CD4-positive, alpha-beta T cell (primary cell): ENCODE data around the gene SLC43A1. TPM values are rescaled to one million over a fixed set of nuclear protein-coding genes. Genes with fewer than 3 reads are reported as not detected.

Source experiments
- ATAC-seq: fragments of 200-7000 bp; cut with Tn5 transposase; one replicate; pipeline ENCODE4 v1.10.0; 2022; ENCODE audit warnings: mild to moderate bottlenecking; ENCODE audit not compliant: poor library complexity
- CTCF ChIA-PET: fragments of 350-600 bp; sonication (Branson Sonifier 250); formaldehyde crosslinking; loops from one replicate; lab custom pipeline; 2021; ENCODE audit warnings: antibody characterized with exemption, inconsistent platforms; lab: Charles Lee
- POLR2A ChIA-PET: fragments of 350-600 bp; sonication (Branson Sonifier 250); formaldehyde crosslinking; loops from one replicate; lab custom pipeline; 2021; ENCODE audit warnings: antibody characterized with exemption, inconsistent platforms; lab: Charles Lee
- DNase-seq, 14 experiments: peaks; one replicate each; pipeline ENCODE4 v3.0.0-alpha.2; 2013 to 2020; ENCODE audit warnings: mixed read lengths in 2 of 14
- H3K27ac ChIP-seq, 2 donors: one replicate each; pipeline versions ENCODE4 v1.5.1 to v1.7.0; 2013; ENCODE audit warnings: low read length in 2 of 2, low read depth in 1 of 2, mild to moderate bottlenecking in 1 of 2
- H3K27me3 ChIP-seq, 2 experiments: 1 replicate in 1 of 2; 2 replicates in 1 of 2; pipeline versions ENCODE4 v1.6.1 to v1.7.0; 2013; ENCODE audit warnings: low read length in 2 of 2, control low read depth in 1 of 2, mild to moderate bottlenecking in 1 of 2, moderate library complexity in 1 of 2; ENCODE audit not compliant: insufficient read depth in 2 of 2, control insufficient read depth in 1 of 2
- H3K36me3 ChIP-seq: one replicate; pipeline ENCODE4 v1.6.1; 2013; ENCODE audit warnings: low read length, control low read depth; ENCODE audit not compliant: insufficient read depth
- H3K4me1 ChIP-seq: one replicate; pipeline ENCODE4 v1.6.1; 2013; ENCODE audit warnings: low read length, control low read depth; ENCODE audit not compliant: insufficient read depth
- H3K4me3 ChIP-seq: one replicate; pipeline ENCODE4 v1.5.1; 2013; ENCODE audit warnings: mild to moderate bottlenecking, low read length, moderate library complexity
- H3K9me3 ChIP-seq, 2 experiments: 1 replicate in 1 of 2; 2 replicates in 1 of 2; pipeline versions ENCODE4 v1.6.1 to v1.7.0; 2013; ENCODE audit warnings: low read length in 2 of 2, mild to moderate bottlenecking in 2 of 2, control low read depth in 1 of 2, moderate library complexity in 1 of 2; ENCODE audit not compliant: control insufficient read depth in 1 of 2, insufficient read depth in 1 of 2
- H3K27ac Mint-ChIP-seq: one replicate; pipeline ENCODE4 v1.8.0; 2020; ENCODE audit warnings: mixed read lengths
- H3K27me3 Mint-ChIP-seq: one replicate; pipeline ENCODE4 v1.8.0; 2021; ENCODE audit warnings: mixed read lengths
- H3K36me3 Mint-ChIP-seq: one replicate; pipeline ENCODE4 v1.8.0; 2021; ENCODE audit warnings: low read depth, mixed read lengths
- H3K4me1 Mint-ChIP-seq: one replicate; pipeline ENCODE4 v1.8.0; 2021; ENCODE audit warnings: low read depth, mixed read lengths
- H3K4me3 Mint-ChIP-seq: one replicate; pipeline ENCODE4 v1.8.0; 2020; ENCODE audit warnings: mild to moderate bottlenecking, mixed read lengths
- H3K9me3 Mint-ChIP-seq: one replicate; pipeline ENCODE4 v1.8.0; 2020; ENCODE audit warnings: mixed read lengths
- CTCF ChIP-seq: fragments of 200-600 bp; IDR thresholded peaks from one replicate; pipeline ENCODE4 v1.8.0; 2022; ENCODE audit warnings: antibody characterized with exemption, mild to moderate bottlenecking
- intact Hi-C, 2 experiments: fragments of 100-400 bp; cut with DNase I in 1 of 2; cut with micrococcal nuclease in 1 of 2; formaldehyde crosslinking; loops; one replicate each; pipeline versions ENCODE4 v1.15.1 to v1.9.0; 2023 to 2025; cut with DNase I, micrococcal nuclease
- total RNA-seq, 174 experiments: library from RNA in 2 of 174; stranded (reverse) in 2 of 174; gene quantifications; one replicate each; pipeline ENCODE4 v1.2.3 and lab custom pipeline; 2021 to 2026

The SLC43A1 gene
- total RNA-seq, 2 experiments from 2014 or later: 3.1 to 4.2 TPM

- Histone ChIP-seq H3K4me1 (peaks cover 42% of the 10 kb centered on the region), H3K4me3 (peak overlapping the region; percentile 40), H3K27me3 (peaks cover 33 to 37% of the 10 kb centered on the region in 2 experiments), H3K27ac (no peak overlapping the region), H3K36me3 (no peaks in the 10 kb centered on the region), H3K9me3 (no peaks in the 10 kb centered on the region)
- DNase-seq (peak in 5 of 14 experiments; percentile 15 to 66 (median 60)), ATAC-seq (peak; percentile 18)
- Mint-ChIP-seq H3K27ac (no peak overlapping the region), H3K4me3 (peak overlapping the region; percentile 92), H3K27me3 (peaks cover 63% of the 10 kb centered on the region), H3K9me3 (no peaks in the 10 kb centered on the region), H3K36me3 (no peaks in the 10 kb centered on the region), H3K4me1 (peaks cover 38% of the 10 kb centered on the region)
- TF ChIP-seq CTCF: no peak
- ChIA-PET CTCF (interaction anchor here (0.7 to 3.0 kb wide), 13 partner anchors 14 to 341 kb away, joined by 3 to 26 read pairs (median 4); partner anchors contain the start of gene UBE2L6), POLR2A (interaction anchor here (0.9 to 3.0 kb wide), 7 partner anchors 13 to 1065 kb away, joined by 4 to 16 read pairs (median 10); partner anchors contain the start of genes SLC43A3 and TIMM10)
- intact Hi-C loops: loop anchor here (2.0 to 10.0 kb wide), 7 partner anchors 15 to 1065 kb away; no protein-coding TSS in a partner anchor
These were observed 56.1 kb downstream of the SLC43A1 start for GRCh38 chr11:57459164-57460021.

DNA sequence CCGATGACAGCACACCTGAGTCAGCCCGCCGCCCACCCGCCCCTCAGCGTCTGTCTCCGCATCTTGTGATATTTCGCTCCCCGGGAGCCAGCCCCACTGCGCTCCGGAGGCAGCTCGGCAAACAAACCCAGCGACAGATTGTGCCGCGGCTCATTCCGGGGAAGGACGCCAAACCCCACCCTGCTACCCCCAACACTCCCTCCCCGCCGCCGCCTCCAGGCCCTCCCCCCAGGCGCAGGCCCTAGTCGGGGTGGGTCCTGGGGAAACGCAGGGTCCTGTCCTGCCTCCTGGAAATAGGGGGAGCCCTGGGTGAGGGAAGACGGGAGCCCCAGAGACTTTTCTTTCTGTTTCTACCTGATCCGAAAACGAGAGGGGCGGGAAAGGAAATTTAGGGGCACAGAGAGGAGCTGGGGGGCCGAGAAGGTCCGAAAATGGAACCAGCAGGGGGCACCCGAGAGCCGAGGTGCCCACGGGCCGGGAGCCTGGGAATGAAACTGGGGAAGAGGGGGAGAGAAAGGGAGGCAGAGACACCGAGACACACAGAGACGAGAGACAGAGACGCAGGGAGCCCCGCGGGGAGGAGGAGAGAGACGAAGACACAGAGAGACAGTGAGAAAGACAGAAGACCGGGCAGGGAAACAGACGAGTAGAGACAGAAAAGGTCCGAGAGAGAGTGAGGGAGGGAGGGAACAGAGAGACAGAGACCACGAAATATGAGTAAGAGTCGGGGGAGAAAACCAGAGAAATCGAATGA, 56.9 kb downstream of the SLC43A1 start:
- ChIA-PET CTCF (interaction anchor here (0.6 to 3.0 kb wide), 24 partner anchors 15 to 342 kb away, joined by 3 to 26 read pairs (median 5); partner anchors contain the start of genes P2RX3, SLC43A1 and UBE2L6), POLR2A (interaction anchor here (0.7 to 3.0 kb wide), 7 partner anchors 14 to 113 kb away, joined by 3 to 16 read pairs (median 9); partner anchors contain the start of genes SLC43A3 and TIMM10)
- Mint-ChIP-seq H3K27ac (no peak overlapping the region), H3K27me3 (peaks cover 63% of the 10 kb centered on the region), H3K9me3 (no peaks in the 10 kb centered on the region), H3K36me3 (no peaks in the 10 kb centered on the region), H3K4me3 (peak overlapping the region; percentile 92), H3K4me1 (peaks cover 38% of the 10 kb centered on the region)
- ATAC-seq (peak; percentile 14), DNase-seq (peak in 8 of 14 experiments; percentile 25 to 68 (median 51))
- no peak overlapping the region for H3K27ac ChIP-seq
- intact Hi-C loops: loop anchor here (1.0 to 10.0 kb wide), 7 partner anchors 22 to 1066 kb away; no protein-coding TSS in a partner anchor
- no peaks in the 10 kb centered on the region for H3K9me3 ChIP-seq
- H3K27me3 ChIP-seq: peaks cover 33 to 37% of the 10 kb centered on the region in 2 experiments
- peak; percentile 93 for TF ChIP-seq CTCF
- peaks cover 42% of the 10 kb centered on the region for H3K4me1 ChIP-seq
- peak overlapping the region; percentile 38 for H3K4me3 ChIP-seq
- no peaks in the 10 kb centered on the region for H3K36me3 ChIP-seq

- Mint-ChIP-seq H3K36me3 (no peaks in the 10 kb centered on the region), H3K4me1 (peaks cover 38% of the 10 kb centered on the region), H3K9me3 (no peaks in the 10 kb centered on the region), H3K4me3 (peak overlapping the region; percentile 58), H3K27ac (no peak overlapping the region), H3K27me3 (peaks cover 59% of the 10 kb centered on the region)
- peaks cover 42% of the 10 kb centered on the region for H3K4me1 ChIP-seq
- no peaks in the 10 kb centered on the region for H3K36me3 ChIP-seq
- no peak for ATAC-seq
- H3K9me3 ChIP-seq: no peaks in the 10 kb centered on the region
- ChIA-PET POLR2A (interaction anchor here (0.7 to 3.0 kb wide), 8 partner anchors 14 to 112 kb away, joined by 3 to 16 read pairs (median 7); partner anchors contain the start of genes SLC43A3 and TIMM10), CTCF (interaction anchor here (0.6 to 3.0 kb wide), 30 partner anchors 15 to 342 kb away, joined by 3 to 26 read pairs (median 4); partner anchors contain the start of genes P2RX3, SLC43A1 and UBE2L6)
- peak in 3 of 14 experiments; percentile 12 to 47 (median 36) for DNase-seq
- TF ChIP-seq CTCF: no peak
- H3K4me3 ChIP-seq: peak overlapping the region; percentile 38
- H3K27me3 ChIP-seq: peaks cover 33 to 37% of the 10 kb centered on the region in 2 experiments
- no peak overlapping the region for H3K27ac ChIP-seq
- intact Hi-C loops: loop anchor here (1.0 to 10.0 kb wide), 7 partner anchors 23 to 1067 kb away; no protein-coding TSS in a partner anchor
These were observed 57.5 kb downstream of the SLC43A1 start for GRCh38 chr11:57458060-57458409.
